KMS-11 (cell line): Measurements from ENCODE around the gene PNLDC1.

Experiments used
- H2AFZ ChIP-seq: fragments of 200-600 bp; sonication (generic); 2 replicates; pipeline ENCODE4 v1.6.1; 2016; ENCODE audit warnings: antibody characterized with exemption, mixed run types, low read depth
- H3K27ac ChIP-seq: fragments of 200-600 bp; sonication (generic); 2 replicates; pipeline ENCODE4 v1.6.1; 2016; ENCODE audit warnings: mild to moderate bottlenecking, mixed run types
- H3K27me3 ChIP-seq: fragments of 200-600 bp; sonication (generic); 2 replicates; pipeline ENCODE4 v1.6.1; 2017; ENCODE audit warnings: mild to moderate bottlenecking, low read depth, mixed run types, moderate library complexity; ENCODE audit not compliant: insufficient read depth
- H3K36me3 ChIP-seq: fragments of 200-600 bp; sonication (generic); 2 replicates; pipeline ENCODE4 v1.6.1; 2017; ENCODE audit warnings: mild to moderate bottlenecking, mixed run types; ENCODE audit not compliant: insufficient read depth
- H3K4me1 ChIP-seq: fragments of 200-600 bp; sonication (generic); 2 replicates; pipeline ENCODE4 v1.6.1; 2016; ENCODE audit warnings: mild to moderate bottlenecking, low read depth, mixed run types; ENCODE audit not compliant: poor library complexity, severe bottlenecking
- H3K4me2 ChIP-seq: fragments of 200-600 bp; sonication (generic); 2 replicates; pipeline ENCODE4 v1.7.0; 2016; ENCODE audit warnings: mild to moderate bottlenecking, mixed run types
- H3K4me3 ChIP-seq: fragments of 200-600 bp; sonication (generic); IDR thresholded peaks from 2 replicates; pipeline ENCODE4 v1.6.1; 2017; ENCODE audit warnings: low read depth, low read length, mixed read lengths; ENCODE audit not compliant: insufficient read depth
- H3K79me2 ChIP-seq: fragments of 200-600 bp; sonication (generic); 2 replicates; pipeline ENCODE4 v1.6.1; 2016; ENCODE audit warnings: low read depth, mixed run types; ENCODE audit not compliant: insufficient read depth
- H3K9ac ChIP-seq: fragments of 200-600 bp; sonication (generic); 2 replicates; pipeline ENCODE4 v1.6.1; 2016; ENCODE audit warnings: mild to moderate bottlenecking, mixed run types
- H4K20me1 ChIP-seq: fragments of 200-600 bp; sonication (generic); 2 replicates; pipeline ENCODE4 v1.6.1; 2016; ENCODE audit warnings: mild to moderate bottlenecking, mixed run types; ENCODE audit not compliant: insufficient read depth
- CTCF ChIP-seq: fragments of 200-600 bp; sonication (generic); conservative IDR thresholded peaks from 2 replicates; pipeline ENCODE4 v1.6.1; 2017; ENCODE audit warnings: low read depth, mild to moderate bottlenecking, antibody characterized with exemption, low read length, moderate library complexity, mixed read lengths

The PNLDC1 gene

GRCh38 chr6:159806021-159806458, 6.0 kb downstream of the PNLDC1 start:
- H3K27me3 ChIP-seq, result no peaks in the 10 kb centered on the region
- no peak for TF ChIP-seq CTCF
- no peak overlapping the region for H3K27ac ChIP-seq
- H3K4me3 ChIP-seq, result no peak overlapping the region
- H3K36me3 ChIP-seq, result no peaks in the 10 kb centered on the region
- no peaks in the 10 kb centered on the region for H4K20me1 ChIP-seq
- H3K9ac ChIP-seq, result no peak overlapping the region
- H3K79me2 ChIP-seq, result no peaks in the 10 kb centered on the region
- H2AFZ ChIP-seq, result no peak overlapping the region
- no peaks in the 10 kb centered on the region for H3K4me1 ChIP-seq
- no peak overlapping the region for H3K4me2 ChIP-seq

GRCh38 chr6:159807150-159807858, 7.2 kb downstream of the PNLDC1 start:
- H3K4me1 ChIP-seq, result no peaks in the 10 kb centered on the region
- H3K27ac ChIP-seq, result no peak overlapping the region
- no peaks in the 10 kb centered on the region for H4K20me1 ChIP-seq
- no peaks in the 10 kb centered on the region for H3K36me3 ChIP-seq
- no peak overlapping the region for H3K9ac ChIP-seq
- no peak overlapping the region for H3K4me3 ChIP-seq
- H3K27me3 ChIP-seq, result no peaks in the 10 kb centered on the region
- no peak overlapping the region for H3K4me2 ChIP-seq
- H3K79me2 ChIP-seq, result no peaks in the 10 kb centered on the region
- TF ChIP-seq CTCF, result no peak
- no peak overlapping the region for H2AFZ ChIP-seq

- H3K27me3 ChIP-seq, result no peaks in the 10 kb centered on the region
- no peak overlapping the region for H3K9ac ChIP-seq
- H3K36me3 ChIP-seq, result no peaks in the 10 kb centered on the region
- H3K27ac ChIP-seq, result no peak overlapping the region
- no peak overlapping the region for H3K4me2 ChIP-seq
- H3K79me2 ChIP-seq, result no peaks in the 10 kb centered on the region
- H3K4me1 ChIP-seq, result no peaks in the 10 kb centered on the region
- TF ChIP-seq CTCF, result no peak
- H4K20me1 ChIP-seq, result no peaks in the 10 kb centered on the region
- H2AFZ ChIP-seq, result no peak overlapping the region
- H3K4me3 ChIP-seq, result no peak overlapping the region
Observed at GRCh38 chr6:159808647-159809046, 8.6 kb downstream of the PNLDC1 start.

GRCh38 chr6:159809149-159809548, 9.1 kb downstream of the PNLDC1 start:
- no peaks in the 10 kb centered on the region for H3K27me3 ChIP-seq
- H3K9ac ChIP-seq, result no peak overlapping the region
- no peaks in the 10 kb centered on the region for H4K20me1 ChIP-seq
- no peak for TF ChIP-seq CTCF
- no peak overlapping the region for H3K27ac ChIP-seq
- H3K4me2 ChIP-seq, result no peak overlapping the region
- H3K4me1 ChIP-seq, result no peaks in the 10 kb centered on the region
- H2AFZ ChIP-seq, result no peak overlapping the region
- H3K36me3 ChIP-seq, result no peaks in the 10 kb centered on the region
- H3K4me3 ChIP-seq, result no peak overlapping the region
- H3K79me2 ChIP-seq, result no peaks in the 10 kb centered on the region
